GM12878 (cell line): ENCODE results near the gene DTD1. TPM values are rescaled to one million over a fixed set of nuclear protein-coding genes. Genes with fewer than 3 reads are reported as not detected.

Experiments used
- ATAC-seq: fragments of 200-7000 bp; cut with Tn5 transposase; 3 replicates; pipeline ENCODE4 v1.9.1; 2020; ENCODE audit warnings: mild to moderate bottlenecking, moderate library complexity
- BruUV-seq: library from RNA; stranded (reverse); fragments of 400-500 nt; replicated peaks from 2 replicates; lab custom pipeline; 2021; lab: Mats Ljungman, UMichigan
- CTCF ChIA-PET: fragments of 300-600 bp; sonication (Branson Sonifier 250); formaldehyde crosslinking; extraction: SDS; loops from one replicate; lab custom pipeline; 2021; ENCODE audit warnings: inconsistent platforms; lab: Yijun Ruan, JAX
- POLR2A ChIA-PET: fragments of 350-600 bp; formaldehyde crosslinking; extraction: SDS; loops from one replicate; lab custom pipeline; 2021; ENCODE audit warnings: inconsistent platforms; lab: Charles Lee
- RAD21 ChIA-PET: fragments of 300-600 bp; sonication (Branson Sonifier 250); formaldehyde crosslinking; loops from one replicate; lab custom pipeline; 2023; ENCODE audit warnings: antibody characterized with exemption; ENCODE audit not compliant: unreplicated experiment; lab: Charles Lee
- SMC1A ChIA-PET: fragments of 300-600 bp; sonication (Branson Sonifier 250); formaldehyde crosslinking; loops from one replicate; lab custom pipeline; 2023; ENCODE audit not compliant: unreplicated experiment, uncharacterized antibody; lab: Charles Lee
- DNase-seq: peaks from one replicate; pipeline ENCODE4 v3.0.0-alpha.2; 2011; ENCODE audit warnings: low read depth, low spot score
- FAIRE-seq: peaks from 3 replicates; lab custom pipeline; 2011; peaks lifted over from hg19 to GRCh38; lab: Jason Lieb, UNC
- H2AFZ ChIP-seq: 2 replicates; pipeline ENCODE4 v1.6.0; 2011; ENCODE audit warnings: low read depth, low read length, control low read depth; ENCODE audit not compliant: control insufficient read depth
- H3K27ac ChIP-seq: 2 replicates; pipeline ENCODE4 v1.5.1; 2011; ENCODE audit warnings: control low read depth; ENCODE audit not compliant: control insufficient read depth, insufficient read depth
- H3K27me3 ChIP-seq, 2 experiments: replicated peaks in 1 of 2; 2 replicates each; pipeline versions ENCODE4 v1.6.0 to v1.6.1; 2011; ENCODE audit warnings: low read length in 1 of 2; ENCODE audit not compliant: control insufficient read depth in 2 of 2, insufficient read depth in 2 of 2
- H3K36me3 ChIP-seq, 2 experiments: 2 replicates each; pipeline ENCODE4 v1.5.1; 2011; ENCODE audit warnings: low read length in 1 of 2; ENCODE audit not compliant: control insufficient read depth in 2 of 2, insufficient read depth in 2 of 2
- H3K4me1 ChIP-seq: 2 replicates; pipeline ENCODE4 v1.6.1; 2011; ENCODE audit warnings: mild to moderate bottlenecking, low read length, moderate library complexity, mixed read lengths; ENCODE audit not compliant: control insufficient read depth, insufficient read depth
- H3K4me2 ChIP-seq: 2 replicates; pipeline ENCODE4 v1.6.0; 2011; ENCODE audit warnings: control low read depth; ENCODE audit not compliant: control insufficient read depth, insufficient read depth
- H3K4me3 ChIP-seq: fragments of 200-600 bp; sonication (generic); 2 replicates; pipeline ENCODE4 v1.5.1; 2016
- H3K79me2 ChIP-seq: 2 replicates; pipeline ENCODE4 v1.6.0; 2011; ENCODE audit warnings: low read length; ENCODE audit not compliant: control insufficient read depth, insufficient read depth
- H3K9ac ChIP-seq: 2 replicates; pipeline ENCODE4 v1.8.0; 2011; ENCODE audit warnings: low read length, control low read depth, mixed read lengths; ENCODE audit not compliant: control insufficient read depth, insufficient read depth
- H3K9me3 ChIP-seq: replicated peaks from 3 replicates; pipeline ENCODE4 v1.5.1; 2011; ENCODE audit warnings: mild to moderate bottlenecking, low read length; ENCODE audit not compliant: control insufficient read depth, insufficient read depth
- H4K20me1 ChIP-seq: 2 replicates; pipeline ENCODE4 v1.6.0; 2011; ENCODE audit not compliant: control insufficient read depth, insufficient read depth
- BACH1 ChIP-seq: fragments of 450-650 bp; IDR thresholded peaks from 2 replicates; pipeline ENCODE4 v1.6.1; 2017; ENCODE audit warnings: mild to moderate bottlenecking, borderline replicate concordance
- BCL11A ChIP-seq: IDR thresholded peaks from 2 replicates; pipeline ENCODE4 v1.6.1; 2011; ENCODE audit warnings: low read depth, low read length
- CHD2 ChIP-seq: IDR thresholded peaks from 2 replicates; pipeline ENCODE4 v1.6.1; 2011; ENCODE audit warnings: low read depth, low read length, improper control_type of control experiment, borderline replicate concordance
- EP300 ChIP-seq, 2 experiments: fragments of 150-350 bp in 1 of 2; IDR thresholded peaks; 2 replicates each; pipeline ENCODE4 v1.6.1; 2011 to 2012; ENCODE audit warnings: low read depth in 2 of 2, low read length in 2 of 2, borderline replicate concordance in 1 of 2, improper control_type of control experiment in 1 of 2, inconsistent platforms in 1 of 2; ENCODE audit not compliant: control insufficient read depth in 1 of 2
- GABPA ChIP-seq: IDR thresholded peaks from 2 replicates; pipeline ENCODE4 v1.6.1; 2014; ENCODE audit warnings: antibody characterized with exemption, low read depth, mild to moderate bottlenecking, inconsistent platforms
- HSF1 ChIP-seq: fragments of 150-350 bp; IDR thresholded peaks from 2 replicates; pipeline ENCODE4 v1.6.1; 2014; ENCODE audit warnings: mild to moderate bottlenecking, low read depth, low read length
- MEF2B ChIP-seq: fragments of 450-650 bp; IDR thresholded peaks from 2 replicates; pipeline ENCODE4 v1.6.1; 2018; ENCODE audit warnings: mild to moderate bottlenecking, moderate library complexity; ENCODE audit not compliant: partially characterized antibody, poor library complexity, severe bottlenecking
- NFYB ChIP-seq: IDR thresholded peaks from 2 replicates; pipeline ENCODE4 v1.6.1; 2011; ENCODE audit warnings: low read depth, mild to moderate bottlenecking, low read length, improper control_type of control experiment, moderate library complexity; ENCODE audit not compliant: insufficient read depth
- NRF1 ChIP-seq: conservative IDR thresholded peaks from 2 replicates; pipeline ENCODE4 v1.6.1; 2011; ENCODE audit warnings: mild to moderate bottlenecking, low read depth, low read length, improper control_type of control experiment
- PAX5 ChIP-seq: IDR thresholded peaks from 2 replicates; pipeline ENCODE4 v1.6.1; 2011; ENCODE audit warnings: low read depth, low read length, borderline replicate concordance
- POU2F2 ChIP-seq: IDR thresholded peaks from 3 replicates; pipeline ENCODE4 v1.6.1; 2011; ENCODE audit warnings: low read depth, mild to moderate bottlenecking, low read length, borderline replicate concordance
- RELA ChIP-seq: fragments of 450-650 bp; IDR thresholded peaks from 2 replicates; pipeline ENCODE4 v1.8.0; 2014; ENCODE audit warnings: borderline replicate concordance; ENCODE audit not compliant: partially characterized antibody
- RFX5 ChIP-seq: IDR thresholded peaks from 2 replicates; pipeline ENCODE4 v1.6.1; 2011; ENCODE audit warnings: low read depth, low read length, improper control_type of control experiment
- SUZ12 ChIP-seq: fragments of 200-600 bp; sonication (generic); IDR thresholded peaks from one replicate; pipeline ENCODE4 v1.6.1; 2018; ENCODE audit warnings: antibody characterized with exemption, mild to moderate bottlenecking; ENCODE audit not compliant: unreplicated experiment
- TCF7 ChIP-seq: IDR thresholded peaks from 2 replicates; pipeline ENCODE4 v1.6.1; 2014; ENCODE audit warnings: antibody characterized with exemption, borderline replicate concordance
- ZNF207 ChIP-seq: fragments of 450-650 bp; IDR thresholded peaks from 2 replicates; pipeline ENCODE4 v1.6.1; 2014; ENCODE audit warnings: antibody characterized with exemption, mild to moderate bottlenecking, borderline replicate concordance
- ZNF274 ChIP-seq: IDR thresholded peaks from one replicate; pipeline ENCODE4 v1.8.0; 2011; ENCODE audit not compliant: insufficient read length, insufficient read depth
- WGBS: methylation state at CpG from one replicate; pipeline ENCODE4 v1.1.6; 2016; ENCODE audit warnings: low lambda C conversion rate; ENCODE audit not compliant: insufficient replicate concordance, insufficient coverage; ENCODE audit errors: missing lambda C conversion rate; 5-methylcytosine and 5-hydroxymethylcytosine counted together
- in situ Hi-C: fragments of 300-500 bp; cut with MboI; formaldehyde crosslinking; loops from 9 replicates; pipeline ENCODE4 v1.14.3; 2018; ENCODE audit warnings: mixed read lengths
- intact Hi-C: fragments of 100-400 bp; cut with micrococcal nuclease; formaldehyde crosslinking; loops from one replicate; pipeline ENCODE4 v1.14.2; 2022; ENCODE audit not compliant: unreplicated experiment
- polyA plus RNA-seq, 11 experiments: library from polyadenylated mRNA; depleted of rRNA in 4 of 11; unstranded in 6 of 11; stranded (reverse) in 5 of 11; fragments of >200 nt; fragmentation: Nextera tagmentation in 4 of 11; fragmentation: Illumina TruSeq in 1 of 11; extraction: Ambion mirVana in 4 of 11; extraction: Trizol in 1 of 11; gene quantifications; 1 replicate in 1 of 11; 2 replicates in 10 of 11; pipeline versions ENCODE4 v1.2.1 to v1.2.3, GENCODE V29; 2011 to 2016; ENCODE audit warnings: inconsistent platforms in 2 of 11, missing spikeins in 2 of 11, low read depth in 1 of 11
- total RNA-seq, 4 experiments: library from RNA; depleted of rRNA in 3 of 4; stranded (reverse); fragments of >200 nt in 3 of 4; fragmentation: Illumina TruSeq in 1 of 4; extraction: Trizol in 1 of 4; gene quantifications; 2 replicates each; pipeline versions ENCODE4 v1.2.1 to v1.2.3, GENCODE V29; 2013 to 2021
- TF ChIP-seq, protein P1 (sequence below): fragments of 450-650 bp; conservative IDR thresholded peaks from 2 replicates; pipeline ENCODE4 v1.6.1; 2017; ENCODE audit warnings: mild to moderate bottlenecking, moderate library complexity
- TF ChIP-seq, protein P2 (sequence below): fragments of 450-650 bp; IDR thresholded peaks from 2 replicates; pipeline ENCODE4 v1.6.1; 2016; ENCODE audit warnings: mild to moderate bottlenecking

The DTD1 gene
- total and polyA plus RNA-seq, 10 of the 15 experiments (the other 5 are each of a cell fraction or from before 2014, with no cell fraction given) = 24.3 to 99.8 (median 63.3) TPM

DNA sequence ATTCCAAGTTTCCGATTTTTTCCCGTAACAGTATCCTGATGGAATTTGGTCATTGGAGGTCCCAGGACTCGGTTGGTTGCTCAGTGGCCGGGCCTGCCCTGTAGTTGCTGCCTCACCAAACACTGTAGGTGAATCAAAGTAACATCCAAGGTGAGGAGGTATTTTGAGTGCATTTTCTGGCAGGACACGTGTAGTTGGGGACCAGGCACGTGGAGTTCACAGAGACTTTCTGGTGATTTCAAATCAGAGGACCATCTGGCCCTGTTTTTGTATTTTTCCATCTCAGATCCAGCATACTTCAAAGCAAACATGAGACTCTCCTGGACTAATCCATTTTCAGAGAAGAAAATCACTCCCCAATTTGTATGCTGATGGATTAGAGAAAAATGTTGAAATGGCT, 9.9 kb upstream of the DTD1 start:
- Histone ChIP-seq H4K20me1 (no peaks in the 10 kb centered on the region), H3K79me2 (no peaks in the 10 kb centered on the region), H3K4me1 (no peaks in the 10 kb centered on the region), H3K27ac (no peak overlapping the region), H3K9me3 (no peaks in the 10 kb centered on the region), H3K9ac (no peak overlapping the region), H3K4me2 (no peak overlapping the region), H2AFZ (no peak overlapping the region), H3K4me3 (no peak overlapping the region), H3K36me3 (no peaks in the 10 kb centered on the region), H3K27me3 (no peaks in the 10 kb centered on the region)
- intact Hi-C loops = no loop called here
- DNase-seq = no peak
- BruUV-seq = no TSS peak
- POLR2A ChIA-PET = no interaction called here
- ATAC-seq = no peak
- no peak for FAIRE-seq
- TF ChIP-seq SUZ12 (no peak), NFYB (no peak), HSF1 (no peak), BCL11A (no peak), PAX5 (no peak), GABPA (no peak), BACH1 (no peak), RELA (no peak), NRF1 (no peak), ZNF274 (no peak), MEF2B (no peak), CHD2 (no peak), TCF7 (no peak), POU2F2 (no peak), RFX5 (no peak), ZNF207 (no peak), EP300 (IDR thresholded peaks at IDR 0.05; ENCODE audit: borderline replicate concordance in 1 of 2, control insufficient read depth in 1 of 2, low read depth in 2 of 2, low read length in 2 of 2) (no peak)
- TF ChIP-seq, protein P1, sequence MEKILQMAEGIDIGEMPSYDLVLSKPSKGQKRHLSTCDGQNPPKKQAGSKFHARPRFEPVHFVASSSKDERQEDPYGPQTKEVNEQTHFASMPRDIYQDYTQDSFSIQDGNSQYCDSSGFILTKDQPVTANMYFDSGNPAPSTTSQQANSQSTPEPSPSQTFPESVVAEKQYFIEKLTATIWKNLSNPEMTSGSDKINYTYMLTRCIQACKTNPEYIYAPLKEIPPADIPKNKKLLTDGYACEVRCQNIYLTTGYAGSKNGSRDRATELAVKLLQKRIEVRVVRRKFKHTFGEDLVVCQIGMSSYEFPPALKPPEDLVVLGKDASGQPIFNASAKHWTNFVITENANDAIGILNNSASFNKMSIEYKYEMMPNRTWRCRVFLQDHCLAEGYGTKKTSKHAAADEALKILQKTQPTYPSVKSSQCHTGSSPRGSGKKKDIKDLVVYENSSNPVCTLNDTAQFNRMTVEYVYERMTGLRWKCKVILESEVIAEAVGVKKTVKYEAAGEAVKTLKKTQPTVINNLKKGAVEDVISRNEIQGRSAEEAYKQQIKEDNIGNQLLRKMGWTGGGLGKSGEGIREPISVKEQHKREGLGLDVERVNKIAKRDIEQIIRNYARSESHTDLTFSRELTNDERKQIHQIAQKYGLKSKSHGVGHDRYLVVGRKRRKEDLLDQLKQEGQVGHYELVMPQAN = no peak
- TF ChIP-seq, protein P2, sequence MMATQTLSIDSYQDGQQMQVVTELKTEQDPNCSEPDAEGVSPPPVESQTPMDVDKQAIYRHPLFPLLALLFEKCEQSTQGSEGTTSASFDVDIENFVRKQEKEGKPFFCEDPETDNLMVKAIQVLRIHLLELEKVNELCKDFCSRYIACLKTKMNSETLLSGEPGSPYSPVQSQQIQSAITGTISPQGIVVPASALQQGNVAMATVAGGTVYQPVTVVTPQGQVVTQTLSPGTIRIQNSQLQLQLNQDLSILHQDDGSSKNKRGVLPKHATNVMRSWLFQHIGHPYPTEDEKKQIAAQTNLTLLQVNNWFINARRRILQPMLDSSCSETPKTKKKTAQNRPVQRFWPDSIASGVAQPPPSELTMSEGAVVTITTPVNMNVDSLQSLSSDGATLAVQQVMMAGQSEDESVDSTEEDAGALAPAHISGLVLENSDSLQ = no peak
- SMC1A ChIA-PET = no interaction called here
- WGBS = 86% methylated on average over 6 of the region's 6 CpGs
- CTCF ChIA-PET = no interaction called here
- in situ Hi-C loops = loop anchor here (25.0 kb wide), 1 partner anchor 1434 kb away; the partner anchor contains the start of gene NAA20
- RAD21 ChIA-PET = no interaction called here
